Neural cell (in vitro differentiated cells): Measurements from ENCODE around the gene LRRC8D. TPM values are rescaled to one million over a fixed set of nuclear protein-coding genes. Genes with fewer than 3 reads are reported as not detected.

Experiments
- H2AFZ ChIP-seq: fragments of 200-600, 300-800 bp; sonication (generic), shearing (Covaris generic); 2 replicates; pipeline ENCODE4 v1.6.0; 2014; ENCODE audit warnings: low read depth, mild to moderate bottlenecking, antibody characterized with exemption, low read length, moderate library complexity
- H3F3A ChIP-seq: fragments of 200-600 bp; shearing (Covaris generic); 2 replicates; pipeline ENCODE4 v1.6.1; 2016; ENCODE audit warnings: mild to moderate bottlenecking, moderate library complexity, mixed read lengths, antibody characterized with exemption, low read length; ENCODE audit not compliant: insufficient read depth, poor library complexity, severe bottlenecking
- H3K27ac ChIP-seq: fragments of 200-600, 300-800 bp; sonication (generic), shearing (Covaris generic); 2 replicates; pipeline ENCODE4 v1.5.1; 2014; ENCODE audit warnings: mild to moderate bottlenecking, low read length, moderate library complexity
- H3K27me3 ChIP-seq: fragments of 300-800, 200-600 bp; sonication (generic), shearing (Covaris generic); 2 replicates; pipeline ENCODE4 v1.6.0; 2014; ENCODE audit warnings: mild to moderate bottlenecking, low read depth, low read length, moderate library complexity; ENCODE audit not compliant: insufficient read depth
- H3K36me3 ChIP-seq: fragments of 300-800, 200-600 bp; sonication (generic), shearing (Covaris generic); 2 replicates; pipeline ENCODE4 v1.5.1; 2014; ENCODE audit warnings: mild to moderate bottlenecking, antibody characterized with exemption, low read length, moderate library complexity; ENCODE audit not compliant: insufficient read depth
- H3K4me2 ChIP-seq: fragments of 300-800, 200-600 bp; sonication (generic), shearing (Covaris generic); 2 replicates; pipeline ENCODE4 v1.6.0; 2014; ENCODE audit warnings: mild to moderate bottlenecking, low read length
- H3K4me3 ChIP-seq: fragments of 300-800, 200-600 bp; sonication (generic), shearing (Covaris generic); 2 replicates; pipeline ENCODE4 v1.5.1; 2014; ENCODE audit warnings: mild to moderate bottlenecking, low read length, moderate library complexity
- H3K79me2 ChIP-seq: fragments of 200-600 bp; shearing (Covaris generic); replicated peaks from 2 replicates; pipeline ENCODE4 v1.6.0; 2014; ENCODE audit warnings: mild to moderate bottlenecking, low read length, moderate library complexity; ENCODE audit not compliant: insufficient read depth
- H3K9ac ChIP-seq: fragments of 300-800, 200-600 bp; sonication (generic), shearing (Covaris generic); 2 replicates; pipeline ENCODE4 v1.6.1; 2016; ENCODE audit warnings: mild to moderate bottlenecking, low read length, mixed read lengths
- H3K9me2 ChIP-seq: fragments of 200-600 bp; shearing (Covaris generic); 2 replicates; pipeline ENCODE4 v1.6.1; 2016; ENCODE audit warnings: mild to moderate bottlenecking, low read length, mixed read lengths; ENCODE audit not compliant: insufficient read depth
- H3K9me3 ChIP-seq: fragments of 200-600, 300-800 bp; sonication (generic), shearing (Covaris generic); 2 replicates; pipeline ENCODE4 v1.6.1; 2016; ENCODE audit warnings: mild to moderate bottlenecking, mixed run types, low read length, moderate library complexity, mixed read lengths
- H4K20me1 ChIP-seq: fragments of 200-600 bp; shearing (Covaris generic); 2 replicates; pipeline ENCODE4 v1.6.1; 2016; ENCODE audit warnings: mild to moderate bottlenecking, mixed run types; ENCODE audit not compliant: insufficient read depth
- EP300 ChIP-seq: fragments of 450-650 bp; conservative IDR thresholded peaks from 2 replicates; pipeline ENCODE4 v1.6.1; 2014; ENCODE audit warnings: antibody characterized with exemption, mild to moderate bottlenecking, moderate library complexity; ENCODE audit not compliant: poor library complexity, severe bottlenecking
- EZH2 ChIP-seq: fragments of 200-600, 300-800 bp; shearing (Covaris generic), sonication (generic); IDR thresholded peaks from 2 replicates; pipeline ENCODE4 v1.6.1; 2014; ENCODE audit warnings: antibody characterized with exemption, low read length, borderline replicate concordance, mild to moderate bottlenecking; ENCODE audit not compliant: insufficient read depth, poor library complexity, severe bottlenecking
- MXI1 ChIP-seq: fragments of 450-650 bp; conservative IDR thresholded peaks from 2 replicates; pipeline ENCODE4 v1.6.1; 2014; ENCODE audit warnings: antibody characterized with exemption, mild to moderate bottlenecking; ENCODE audit not compliant: poor library complexity, severe bottlenecking
- POLR2AphosphoS5 ChIP-seq: IDR thresholded peaks from 2 replicates; pipeline ENCODE4 v1.6.1; 2012
- RAD21 ChIP-seq: fragments of 450-650 bp; conservative IDR thresholded peaks from 2 replicates; pipeline ENCODE4 v1.6.1; 2014; ENCODE audit warnings: antibody characterized with exemption, mild to moderate bottlenecking, moderate library complexity
- SMC3 ChIP-seq: fragments of 450-650 bp; conservative IDR thresholded peaks from 2 replicates; pipeline ENCODE4 v1.6.1; 2014; ENCODE audit warnings: antibody characterized with exemption, mild to moderate bottlenecking, moderate library complexity; ENCODE audit not compliant: poor library complexity
- TAF1 ChIP-seq: IDR thresholded peaks from 2 replicates; pipeline ENCODE4 v1.6.1; 2012; ENCODE audit warnings: low read depth
- polyA plus RNA-seq: library from polyadenylated mRNA; depleted of rRNA; stranded (reverse); fragments of >200 nt; gene quantifications from 2 replicates; pipeline ENCODE4 v1.2.3, GENCODE V29; 2014
- TF ChIP-seq, protein P1 (sequence below): fragments of 450-650 bp; IDR thresholded peaks from 2 replicates; pipeline ENCODE4 v1.5.1; 2014; ENCODE audit warnings: antibody characterized with exemption, mild to moderate bottlenecking, moderate library complexity; ENCODE audit not compliant: poor library complexity, severe bottlenecking
- TF ChIP-seq, protein P2 (sequence below): IDR thresholded peaks from 2 replicates; pipeline ENCODE4 v1.6.1; 2012; ENCODE audit warnings: borderline replicate concordance

Gene LRRC8D
- polyA plus RNA-seq, 1 donor from 2014 or later, result 43.7 TPM

GRCh38 chr1:89894210-89895201 lies 73.7 kb downstream of the LRRC8D start:
- Histone ChIP-seq H3K9me2 (no peaks in the 10 kb centered on the region), H3K4me2 (no peak overlapping the region), H3K79me2 (no peaks in the 10 kb centered on the region), H3K4me3 (no peak overlapping the region), H3K27ac (no peak overlapping the region), H3K27me3 (no peaks in the 10 kb centered on the region), H2AFZ (no peak overlapping the region), H3K36me3 (no peaks in the 10 kb centered on the region), H3K9me3 (no peaks in the 10 kb centered on the region), H4K20me1 (no peaks in the 10 kb centered on the region), H3K9ac (no peak overlapping the region), H3F3A (no peaks in the 10 kb centered on the region)
- TF ChIP-seq SMC3, result no peak
- TF ChIP-seq, protein P1, sequence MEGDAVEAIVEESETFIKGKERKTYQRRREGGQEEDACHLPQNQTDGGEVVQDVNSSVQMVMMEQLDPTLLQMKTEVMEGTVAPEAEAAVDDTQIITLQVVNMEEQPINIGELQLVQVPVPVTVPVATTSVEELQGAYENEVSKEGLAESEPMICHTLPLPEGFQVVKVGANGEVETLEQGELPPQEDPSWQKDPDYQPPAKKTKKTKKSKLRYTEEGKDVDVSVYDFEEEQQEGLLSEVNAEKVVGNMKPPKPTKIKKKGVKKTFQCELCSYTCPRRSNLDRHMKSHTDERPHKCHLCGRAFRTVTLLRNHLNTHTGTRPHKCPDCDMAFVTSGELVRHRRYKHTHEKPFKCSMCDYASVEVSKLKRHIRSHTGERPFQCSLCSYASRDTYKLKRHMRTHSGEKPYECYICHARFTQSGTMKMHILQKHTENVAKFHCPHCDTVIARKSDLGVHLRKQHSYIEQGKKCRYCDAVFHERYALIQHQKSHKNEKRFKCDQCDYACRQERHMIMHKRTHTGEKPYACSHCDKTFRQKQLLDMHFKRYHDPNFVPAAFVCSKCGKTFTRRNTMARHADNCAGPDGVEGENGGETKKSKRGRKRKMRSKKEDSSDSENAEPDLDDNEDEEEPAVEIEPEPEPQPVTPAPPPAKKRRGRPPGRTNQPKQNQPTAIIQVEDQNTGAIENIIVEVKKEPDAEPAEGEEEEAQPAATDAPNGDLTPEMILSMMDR, result no peak
- TF ChIP-seq RAD21, result no peak
- TF ChIP-seq, protein P2, sequence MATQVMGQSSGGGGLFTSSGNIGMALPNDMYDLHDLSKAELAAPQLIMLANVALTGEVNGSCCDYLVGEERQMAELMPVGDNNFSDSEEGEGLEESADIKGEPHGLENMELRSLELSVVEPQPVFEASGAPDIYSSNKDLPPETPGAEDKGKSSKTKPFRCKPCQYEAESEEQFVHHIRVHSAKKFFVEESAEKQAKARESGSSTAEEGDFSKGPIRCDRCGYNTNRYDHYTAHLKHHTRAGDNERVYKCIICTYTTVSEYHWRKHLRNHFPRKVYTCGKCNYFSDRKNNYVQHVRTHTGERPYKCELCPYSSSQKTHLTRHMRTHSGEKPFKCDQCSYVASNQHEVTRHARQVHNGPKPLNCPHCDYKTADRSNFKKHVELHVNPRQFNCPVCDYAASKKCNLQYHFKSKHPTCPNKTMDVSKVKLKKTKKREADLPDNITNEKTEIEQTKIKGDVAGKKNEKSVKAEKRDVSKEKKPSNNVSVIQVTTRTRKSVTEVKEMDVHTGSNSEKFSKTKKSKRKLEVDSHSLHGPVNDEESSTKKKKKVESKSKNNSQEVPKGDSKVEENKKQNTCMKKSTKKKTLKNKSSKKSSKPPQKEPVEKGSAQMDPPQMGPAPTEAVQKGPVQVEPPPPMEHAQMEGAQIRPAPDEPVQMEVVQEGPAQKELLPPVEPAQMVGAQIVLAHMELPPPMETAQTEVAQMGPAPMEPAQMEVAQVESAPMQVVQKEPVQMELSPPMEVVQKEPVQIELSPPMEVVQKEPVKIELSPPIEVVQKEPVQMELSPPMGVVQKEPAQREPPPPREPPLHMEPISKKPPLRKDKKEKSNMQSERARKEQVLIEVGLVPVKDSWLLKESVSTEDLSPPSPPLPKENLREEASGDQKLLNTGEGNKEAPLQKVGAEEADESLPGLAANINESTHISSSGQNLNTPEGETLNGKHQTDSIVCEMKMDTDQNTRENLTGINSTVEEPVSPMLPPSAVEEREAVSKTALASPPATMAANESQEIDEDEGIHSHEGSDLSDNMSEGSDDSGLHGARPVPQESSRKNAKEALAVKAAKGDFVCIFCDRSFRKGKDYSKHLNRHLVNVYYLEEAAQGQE, result no peak
- TF ChIP-seq EP300, result no peak
- TF ChIP-seq EZH2, result no peak
- no peak for TF ChIP-seq MXI1
- TF ChIP-seq POLR2AphosphoS5, result no peak
- TF ChIP-seq TAF1, result no peak

GRCh38 chr1:89896105-89896942 lies 75.5 kb downstream of the LRRC8D start:
- TF ChIP-seq MXI1, result no peak
- no peak for TF ChIP-seq SMC3
- TF ChIP-seq, protein P1, result no peak
- TF ChIP-seq EP300, result no peak
- TF ChIP-seq, protein P2, result no peak
- H3K4me2 ChIP-seq, result no peak overlapping the region
- no peaks in the 10 kb centered on the region for H3K79me2 ChIP-seq
- no peak overlapping the region for H3K27ac ChIP-seq
- no peaks in the 10 kb centered on the region for H3K9me2 ChIP-seq
- H4K20me1 ChIP-seq, result no peaks in the 10 kb centered on the region
- H3K9ac ChIP-seq, result no peak overlapping the region
- no peaks in the 10 kb centered on the region for H3K27me3 ChIP-seq
- H3F3A ChIP-seq, result no peaks in the 10 kb centered on the region
- H3K36me3 ChIP-seq, result no peaks in the 10 kb centered on the region
- no peak overlapping the region for H2AFZ ChIP-seq
- H3K9me3 ChIP-seq, result no peaks in the 10 kb centered on the region
- H3K4me3 ChIP-seq, result no peak overlapping the region
